Activated CD8-positive, alpha-beta memory T cell treated with anti-CD3 and anti-CD28 coated beads for 36 hours (primary cell): ENCODE results near the gene COMMD9. TPM values are rescaled to one million over a fixed set of nuclear protein-coding genes. Genes with fewer than 3 reads are reported as not detected.

Source experiments
- CTCF ChIA-PET: fragments of 350-600 bp; sonication (Branson Sonifier 250); formaldehyde crosslinking; loops from one replicate; lab custom pipeline; 2021; ENCODE audit warnings: antibody characterized with exemption; lab: Charles Lee
- POLR2A ChIA-PET: fragments of 350-600 bp; sonication (Branson Sonifier 250); formaldehyde crosslinking; loops from one replicate; lab custom pipeline; 2021; ENCODE audit warnings: antibody characterized with exemption; lab: Charles Lee
- total RNA-seq, 2 experiments: library from RNA; stranded (reverse); gene quantifications; one replicate each; pipeline ENCODE4 v1.2.3, GENCODE V29; 2021

The COMMD9 gene
- total RNA-seq, 2 experiments from 2014 or later: 50.4 to 55.2 TPM

- ChIA-PET POLR2A (no interaction called here), CTCF (interaction anchor here (1.4 kb wide), 1 partner anchor 12 kb away, joined by 4 read pairs; no protein-coding TSS in a partner anchor)
Measured at GRCh38 chr11:36304351-36304750, 15.1 kb upstream of the COMMD9 start.

GRCh38 chr11:36300650-36301049 lies 11.4 kb upstream of the COMMD9 start:
- ChIA-PET POLR2A (no interaction called here), CTCF (interaction anchor here (1.2 kb wide), 1 partner anchor 192 kb away, joined by 3 read pairs; no protein-coding TSS in a partner anchor)

DNA sequence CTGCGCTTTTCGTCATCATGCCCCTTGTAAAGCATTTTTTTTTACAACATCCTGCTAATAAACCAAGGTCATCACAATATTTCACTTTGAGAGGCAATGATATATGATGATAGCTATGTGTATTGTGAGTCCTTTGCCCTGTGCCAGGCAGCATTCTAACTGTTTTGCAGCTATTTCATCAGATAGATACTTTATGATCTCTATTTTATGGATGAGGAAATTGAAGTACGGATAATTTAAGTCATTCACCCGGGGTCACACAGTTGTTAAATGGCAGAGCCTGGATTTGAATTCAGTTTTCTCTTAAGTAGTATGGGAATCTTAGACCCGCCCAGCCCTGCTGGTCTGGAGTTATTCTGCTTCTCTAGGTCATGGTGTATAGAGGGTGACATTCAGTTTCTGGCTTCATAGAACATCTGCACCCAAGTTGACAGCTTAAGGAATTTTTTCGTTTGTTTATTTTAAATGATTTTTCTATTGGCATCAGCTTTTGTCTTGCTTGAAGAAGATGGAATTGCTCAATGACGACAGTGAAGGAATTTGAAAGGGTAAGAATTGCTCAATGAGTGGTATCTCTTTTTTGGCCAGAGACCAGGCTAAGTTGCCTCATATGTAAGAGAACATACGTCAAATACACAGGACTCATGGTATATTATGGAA lies 7.8 kb upstream of the COMMD9 start:
- CTCF ChIA-PET: interaction anchor here (0.8 kb wide), 1 partner anchor 196 kb away, joined by 4 read pairs; no protein-coding TSS in a partner anchor
- POLR2A ChIA-PET: no interaction called here

- POLR2A ChIA-PET: no interaction called here
Measured at GRCh38 chr11:36295926-36296325, 6.7 kb upstream of the COMMD9 start, which contains the start of gene PRR5L. Gene PRR5L (plus strand): TSS chr11:36296288. CDS start chr11:36401122, 104,834 bp downstream.

DNA sequence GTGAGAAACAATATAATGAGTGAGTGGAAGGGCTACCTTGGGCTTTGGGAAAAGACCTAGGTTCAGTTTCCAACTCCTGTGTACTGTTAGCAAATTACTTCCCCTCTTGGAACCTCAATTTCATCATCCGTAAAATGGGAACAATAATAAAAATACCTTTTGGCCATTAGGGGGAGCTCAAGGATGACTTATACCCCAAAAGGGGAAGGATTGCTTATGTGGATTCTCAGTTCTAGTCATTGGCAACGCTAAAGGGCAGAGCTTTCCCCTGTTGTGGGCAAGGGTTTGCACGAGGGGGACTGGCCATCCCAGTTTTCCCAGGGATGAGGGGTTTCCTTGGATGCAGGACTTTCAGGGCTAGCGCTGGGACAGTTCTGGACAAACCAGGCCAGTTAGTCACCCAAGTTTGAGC lies 3.1 kb upstream of the COMMD9 start:
- CTCF ChIA-PET: interaction anchor here (0.7 to 3.7 kb wide), 11 partner anchors 51 to 455 kb away, joined by 3 to 23 read pairs (median 4); no protein-coding TSS in a partner anchor
- POLR2A ChIA-PET: no interaction called here

More at GRCh38 chr11:36295926-36296325, 6.7 kb upstream of the COMMD9 start, which contains the start of gene PRR5L:
- CTCF ChIA-PET: interaction anchor here (2.3 kb wide), 1 partner anchor 197 kb away, joined by 5 read pairs; no protein-coding TSS in a partner anchor

GRCh38 chr11:36288442-36289225 lies 590 bp downstream of the COMMD9 start:
- ChIA-PET CTCF (interaction anchor here (1.2 to 1.5 kb wide), 3 partner anchors 190 to 213 kb away, joined by 3 to 4 read pairs (median 3); no protein-coding TSS in a partner anchor), POLR2A (no interaction called here)

- ChIA-PET CTCF (no interaction called here), POLR2A (no interaction called here)
Measured at GRCh38 chr11:36282926-36283325, 6.3 kb downstream of the COMMD9 start.

DNA sequence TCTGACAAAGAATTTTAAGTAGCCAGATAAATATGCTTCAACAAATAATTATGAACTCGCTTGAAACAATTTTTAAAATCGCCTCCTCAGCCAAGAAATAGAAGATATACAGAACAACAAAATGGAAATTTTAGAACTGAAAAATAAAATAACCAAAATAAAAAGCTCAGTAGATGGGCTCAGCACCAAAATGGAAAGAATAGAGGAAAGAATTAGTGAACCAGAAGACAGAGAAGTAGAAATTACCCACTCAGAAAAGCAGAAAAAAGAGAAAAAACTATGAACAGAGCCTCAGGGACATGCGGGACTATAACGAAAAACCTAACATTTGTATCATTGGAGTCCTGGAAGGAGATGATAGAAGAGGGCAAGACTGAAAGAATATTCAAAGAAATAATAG lies 7.4 kb downstream of the COMMD9 start:
- POLR2A ChIA-PET: no interaction called here
- CTCF ChIA-PET: no interaction called here

- CTCF ChIA-PET: no interaction called here
- POLR2A ChIA-PET: no interaction called here
Measured at GRCh38 chr11:36280531-36280930, 8.7 kb downstream of the COMMD9 start.

DNA sequence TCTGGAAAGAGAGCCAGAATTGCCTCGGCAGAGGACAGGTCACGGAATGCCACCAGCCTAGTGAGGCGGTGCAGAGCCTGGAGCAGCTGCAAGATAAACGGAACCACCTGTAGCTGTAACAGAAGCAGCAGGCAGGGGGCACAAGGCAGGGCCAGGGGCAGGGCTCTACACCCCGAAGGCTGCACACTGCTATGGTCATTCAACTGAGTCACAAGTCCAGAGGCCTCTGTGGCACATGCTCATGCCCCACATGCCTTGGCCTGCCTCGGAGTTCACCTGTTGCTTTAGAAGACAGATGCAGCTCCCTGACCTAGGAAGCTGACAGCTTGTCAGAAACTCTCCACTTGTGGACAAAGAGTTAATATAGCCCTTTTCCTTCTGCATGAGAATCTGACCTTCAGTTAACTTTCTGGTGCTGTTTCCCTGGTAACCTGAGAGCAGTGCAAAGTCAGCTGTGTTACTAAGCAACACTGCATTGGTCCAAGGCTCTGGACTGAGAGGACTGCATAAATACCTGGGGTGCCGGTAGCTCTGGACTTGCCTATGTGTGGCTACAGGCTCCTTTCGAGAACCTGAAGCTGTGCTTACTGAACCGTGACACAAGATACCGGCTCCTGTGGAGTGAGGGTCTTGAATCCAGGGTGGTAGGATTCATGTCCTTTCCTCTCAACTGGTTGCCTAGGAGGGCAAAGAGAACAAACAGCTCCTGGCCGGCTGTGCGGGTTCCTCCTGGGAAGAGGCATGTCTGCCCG lies 10.5 kb downstream of the COMMD9 start:
- ChIA-PET POLR2A (no interaction called here), CTCF (no interaction called here)

DNA sequence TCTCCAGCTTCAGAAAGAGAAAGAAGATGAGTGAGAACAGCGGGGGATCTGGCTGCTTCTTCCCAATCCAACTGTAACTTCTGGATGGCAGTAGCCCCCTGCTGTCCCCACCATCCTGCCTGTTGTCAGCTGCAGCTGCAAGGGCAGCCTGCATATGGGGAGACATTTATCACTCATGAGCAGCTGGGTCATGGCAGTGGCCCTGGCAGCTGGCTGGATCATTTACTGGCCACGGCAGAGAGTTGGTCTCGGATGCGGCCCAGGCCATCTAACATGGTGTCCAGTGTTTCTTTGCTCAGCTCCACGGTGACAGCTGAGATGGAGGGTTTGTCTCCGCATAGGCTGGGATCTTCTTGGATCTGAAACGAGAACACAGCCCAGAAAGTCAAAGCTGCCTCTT lies 14.8 kb downstream of the COMMD9 start:
- ChIA-PET CTCF (no interaction called here), POLR2A (no interaction called here)

DNA sequence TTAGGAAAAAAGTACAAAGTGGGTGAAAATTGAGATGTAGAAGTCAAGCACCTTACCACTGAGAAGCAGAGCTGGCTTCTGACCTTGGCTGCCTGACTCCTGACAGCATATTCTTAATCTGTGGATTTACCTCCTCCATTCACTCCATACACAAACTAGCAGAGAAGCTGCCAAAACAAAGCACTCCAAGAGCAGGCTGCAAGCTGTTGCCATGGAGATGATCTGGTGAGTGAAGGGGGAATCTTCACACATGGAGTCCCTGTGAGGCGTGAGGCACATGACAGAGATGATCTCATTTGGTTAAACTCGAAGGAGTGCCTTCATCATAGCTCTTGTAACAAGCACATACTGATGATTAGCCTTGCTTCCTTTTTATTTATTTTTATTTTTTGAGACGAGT lies 16.1 kb downstream of the COMMD9 start:
- CTCF ChIA-PET: no interaction called here
- POLR2A ChIA-PET: no interaction called here

- ChIA-PET POLR2A (no interaction called here), CTCF (interaction anchor here (0.5 kb wide), 1 partner anchor 719 kb away, joined by 3 read pairs; no protein-coding TSS in a partner anchor)
Measured at GRCh38 chr11:36271794-36272407, 17.3 kb downstream of the COMMD9 start.

- CTCF ChIA-PET: no interaction called here
- POLR2A ChIA-PET: no interaction called here
Measured at GRCh38 chr11:36270701-36271100, 18.5 kb downstream of the COMMD9 start.

DNA sequence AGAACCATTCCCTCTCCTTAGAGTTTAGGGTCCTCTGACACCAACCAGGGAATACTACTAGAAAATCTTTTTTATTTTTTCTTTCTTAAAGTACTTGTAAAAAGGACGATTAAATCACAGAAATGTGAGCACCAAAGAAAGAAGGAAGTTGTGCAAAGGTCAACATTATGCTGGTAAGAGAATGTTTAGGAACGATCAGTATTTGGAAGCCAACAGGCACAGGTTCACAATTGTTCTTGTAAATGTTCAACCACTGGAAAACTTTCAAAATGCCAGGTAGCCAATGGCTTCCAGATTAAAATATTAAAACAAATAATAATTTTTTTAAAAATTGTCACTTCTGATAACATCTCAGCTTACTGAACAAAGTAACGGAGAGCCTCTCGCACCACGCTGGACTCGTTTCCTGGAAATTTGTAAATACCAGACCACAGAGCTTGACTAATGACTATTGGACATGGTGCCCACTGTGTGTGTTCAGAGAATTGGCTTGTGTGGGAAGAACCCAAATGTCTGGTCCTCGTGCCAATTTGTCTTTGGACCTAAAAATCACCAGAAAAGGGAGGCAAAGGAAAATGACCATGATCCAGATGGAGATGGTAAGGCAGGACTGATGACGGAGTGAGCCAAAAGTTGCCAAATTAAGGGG lies 20.8 kb downstream of the COMMD9 start:
- CTCF ChIA-PET: no interaction called here
- POLR2A ChIA-PET: no interaction called here

DNA sequence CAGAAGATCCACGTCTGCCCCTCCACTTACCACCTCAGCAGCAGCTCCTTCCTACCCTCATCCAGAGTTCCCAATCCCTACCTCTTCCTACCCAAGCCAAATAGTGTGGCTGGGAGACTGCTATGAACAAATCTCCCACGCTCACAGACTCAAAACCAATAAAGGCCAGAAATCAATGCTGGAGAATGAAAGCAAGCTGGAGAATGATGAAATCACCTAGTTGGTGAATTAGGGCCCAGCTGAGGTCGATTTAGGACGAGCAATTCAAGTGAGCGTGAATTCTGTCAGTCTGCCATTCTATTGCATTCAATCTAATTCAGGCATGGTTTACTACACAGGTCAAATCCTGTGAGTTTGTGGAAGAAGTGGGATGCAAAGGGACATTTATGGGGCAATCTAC lies 22.5 kb downstream of the COMMD9 start:
- ChIA-PET POLR2A (no interaction called here), CTCF (interaction anchor here (1.0 to 1.4 kb wide), 4 partner anchors 17 to 653 kb away, joined by 3 to 7 read pairs (median 4); no protein-coding TSS in a partner anchor)

DNA sequence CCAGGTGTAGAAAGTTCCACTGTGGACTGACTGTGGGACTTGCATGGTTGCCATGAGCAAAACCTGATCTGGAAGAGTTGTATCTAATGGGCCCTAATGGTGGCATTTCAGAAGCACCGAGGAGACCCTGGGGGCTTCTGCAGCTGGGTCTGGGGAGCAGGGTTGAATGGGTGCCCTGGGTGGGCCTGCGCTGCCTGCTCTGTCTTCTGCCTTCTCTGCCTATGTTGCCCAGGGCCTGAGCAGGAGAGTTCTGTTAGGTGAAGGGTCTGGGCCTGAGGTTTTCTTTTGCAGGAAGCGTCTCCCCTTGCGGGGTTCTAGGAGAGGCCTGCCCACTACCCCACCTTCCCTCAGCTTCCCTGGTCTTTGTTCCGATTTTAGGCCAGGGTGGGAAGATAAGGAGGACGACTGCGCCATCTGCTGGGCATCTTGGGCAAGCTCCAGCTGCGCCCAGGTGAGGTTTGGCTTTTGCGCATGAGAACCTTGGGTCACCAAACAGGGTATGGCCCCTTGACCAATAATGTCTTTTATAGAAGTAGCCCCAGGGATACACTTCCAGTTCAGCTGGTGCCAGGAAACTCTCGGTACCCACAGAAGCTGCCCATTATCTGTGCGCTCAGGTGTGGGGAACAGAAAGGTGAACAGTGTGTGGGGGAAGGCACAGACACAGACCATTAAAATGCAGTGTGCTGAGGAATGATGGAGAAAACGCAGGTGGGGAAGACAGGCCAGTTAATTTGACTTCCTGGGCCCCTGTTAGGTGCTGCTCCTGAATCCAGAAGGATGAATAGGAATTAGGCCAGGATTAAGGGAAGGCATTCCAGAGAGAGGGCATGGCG lies 23.2 kb downstream of the COMMD9 start:
- ChIA-PET POLR2A (no interaction called here), CTCF (interaction anchor here (0.8 to 1.4 kb wide), 10 partner anchors 9 to 652 kb away, joined by 3 to 7 read pairs (median 3); partner anchors contain the start of gene FJX1)
